T-helper 2 cell treated with Interferon-gamma antibody and Interleukin-4, amounts not matched to agents 5 μg/mL and 100 μg/mL, for 36 hours (primary cell): ENCODE measurements around the gene MRAS.

ENCODE experiments used
- DNase-seq: peaks from one replicate; pipeline ENCODE4 v3.0.0; 2021; ENCODE audit warnings: low spot score
- H3K27ac Mint-ChIP-seq: one replicate; pipeline ENCODE4 v1.8.0; 2021; ENCODE audit warnings: mild to moderate bottlenecking, mixed read lengths
- H3K27me3 Mint-ChIP-seq: one replicate; pipeline ENCODE4 v1.8.0; 2021; ENCODE audit warnings: low read depth, mixed read lengths
- H3K36me3 Mint-ChIP-seq: one replicate; pipeline ENCODE4 v1.8.0; 2021; ENCODE audit warnings: low read depth, mixed read lengths
- H3K4me1 Mint-ChIP-seq: one replicate; pipeline ENCODE4 v1.8.0; 2021; ENCODE audit warnings: low read depth, mixed read lengths
- H3K4me3 Mint-ChIP-seq: one replicate; pipeline ENCODE4 v1.8.0; 2022; ENCODE audit warnings: mild to moderate bottlenecking, moderate library complexity, mixed read lengths
- H3K9me3 Mint-ChIP-seq: one replicate; pipeline ENCODE4 v1.8.0; 2021; ENCODE audit warnings: mixed read lengths

MRAS gene

DNA sequence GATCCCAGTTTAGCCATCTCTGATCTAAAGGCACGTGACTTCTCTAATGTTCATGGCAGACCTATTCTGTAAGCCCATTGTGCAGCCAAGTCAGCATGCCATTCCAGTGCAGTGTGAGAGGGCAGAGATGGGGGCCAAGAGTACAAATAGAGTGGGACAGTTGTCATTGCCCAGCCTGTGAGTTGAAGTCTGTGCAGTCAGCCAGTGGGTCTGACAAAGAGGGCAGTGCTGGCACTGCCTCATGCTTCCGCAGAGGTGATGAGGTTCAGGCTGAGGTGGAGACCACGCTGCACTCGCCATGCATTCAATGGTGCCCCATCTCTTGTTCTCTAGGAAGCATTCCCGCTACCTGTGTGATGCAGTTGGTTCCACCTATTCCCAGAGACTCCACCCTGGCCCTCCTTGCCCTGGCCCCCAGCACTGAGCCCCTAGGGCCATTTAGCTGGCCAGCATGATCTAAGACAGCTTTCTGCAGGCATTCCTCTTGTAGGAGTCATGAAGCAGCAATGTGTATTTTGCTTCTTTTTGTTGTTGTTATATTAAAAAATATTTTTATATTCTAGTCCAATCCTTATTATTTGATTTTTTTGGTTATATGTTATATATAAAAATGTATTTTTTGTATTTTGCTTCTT lies 3.7 kb downstream of the MRAS start:
- H3K36me3 Mint-ChIP-seq, result no peaks in the 10 kb centered on the region
- H3K9me3 Mint-ChIP-seq, result no peaks in the 10 kb centered on the region
- peaks cover 5% of the 10 kb centered on the region for H3K4me1 Mint-ChIP-seq
- H3K4me3 Mint-ChIP-seq, result no peak overlapping the region
- no peak overlapping the region for H3K27ac Mint-ChIP-seq
- no peak for DNase-seq
- peaks cover 40% of the 10 kb centered on the region for H3K27me3 Mint-ChIP-seq

DNA sequence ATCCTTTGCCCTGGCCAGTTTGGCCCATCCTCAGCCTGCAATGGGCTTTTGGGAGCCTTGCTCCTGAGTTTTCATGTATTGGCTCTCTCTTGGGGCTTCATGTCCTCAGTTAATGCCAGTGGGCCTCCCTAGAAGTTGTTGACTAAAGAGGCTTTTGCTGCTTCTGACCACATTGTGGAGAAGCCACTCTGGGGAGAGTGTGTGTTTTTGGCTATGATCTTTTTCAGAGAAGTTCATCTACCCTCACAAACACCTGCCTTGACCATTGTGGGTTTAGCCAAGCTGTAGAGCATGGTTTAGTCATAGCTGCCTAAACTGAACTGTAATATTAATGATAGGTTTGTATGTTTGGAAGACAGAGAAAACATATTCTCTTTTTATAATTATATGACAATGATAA lies 6.0 kb downstream of the MRAS start:
- H3K4me3 Mint-ChIP-seq, result no peak overlapping the region
- no peak for DNase-seq
- H3K9me3 Mint-ChIP-seq, result no peaks in the 10 kb centered on the region
- H3K27ac Mint-ChIP-seq, result no peak overlapping the region
- peaks cover 25% of the 10 kb centered on the region for H3K27me3 Mint-ChIP-seq
- H3K36me3 Mint-ChIP-seq, result no peaks in the 10 kb centered on the region
- H3K4me1 Mint-ChIP-seq, result no peaks in the 10 kb centered on the region

DNA sequence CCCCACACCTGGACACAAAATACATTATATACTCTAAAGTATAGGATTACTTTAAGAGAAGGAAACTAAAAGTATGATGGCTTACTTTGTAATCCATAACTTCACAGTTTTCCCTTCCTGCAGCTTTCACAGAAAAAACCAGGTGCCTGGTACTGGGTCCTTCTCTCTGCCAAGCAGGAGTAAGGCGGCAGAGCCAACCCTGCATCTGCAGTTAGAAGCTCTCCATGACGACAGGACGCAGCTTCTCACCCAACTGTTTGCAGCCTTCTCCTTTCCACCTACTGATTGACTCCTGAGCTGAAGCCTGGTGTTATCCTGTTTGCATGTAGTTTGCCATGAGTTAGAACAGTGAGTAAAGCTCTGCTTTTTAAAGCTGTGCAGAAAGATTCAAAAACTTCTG lies 6.7 kb downstream of the MRAS start:
- DNase-seq, result no peak
- no peaks in the 10 kb centered on the region for H3K36me3 Mint-ChIP-seq
- no peak overlapping the region for H3K27ac Mint-ChIP-seq
- H3K9me3 Mint-ChIP-seq, result no peaks in the 10 kb centered on the region
- H3K4me3 Mint-ChIP-seq, result no peak overlapping the region
- H3K27me3 Mint-ChIP-seq, result peaks cover 18% of the 10 kb centered on the region
- no peaks in the 10 kb centered on the region for H3K4me1 Mint-ChIP-seq

DNA sequence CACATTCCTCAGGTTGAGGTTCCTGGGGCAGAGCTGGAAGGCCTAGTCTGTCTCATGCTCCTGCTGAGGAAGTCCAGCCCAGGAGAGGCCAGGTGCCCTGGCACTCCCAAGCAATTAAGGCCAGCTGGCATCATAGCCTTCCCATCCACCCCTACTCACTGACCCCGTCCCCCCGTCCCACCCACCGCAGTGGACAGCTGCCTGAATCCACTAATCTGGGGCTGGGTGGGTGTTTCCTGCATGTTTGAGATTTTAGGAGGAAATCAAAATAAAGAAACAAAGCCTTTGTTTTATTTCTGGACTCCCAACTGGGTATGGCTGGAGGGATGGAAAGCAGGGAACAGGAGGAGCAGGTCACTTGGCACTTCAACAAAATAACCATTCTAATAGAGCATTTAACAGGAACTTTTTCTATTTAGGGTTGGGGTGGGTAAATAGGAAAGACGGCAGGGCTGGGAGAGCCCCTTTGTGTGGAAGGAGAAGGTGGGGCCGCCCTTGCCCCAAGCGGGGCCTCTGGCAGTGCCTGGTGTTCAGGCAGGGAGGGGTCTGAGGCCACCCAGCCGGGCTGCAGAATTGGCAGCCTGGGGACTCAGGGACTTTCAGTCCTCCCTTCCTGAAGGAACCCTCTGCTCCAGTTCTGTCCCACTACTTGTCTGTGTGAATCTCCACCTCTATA lies 8.5 kb downstream of the MRAS start:
- DNase-seq, result no peak
- Mint-ChIP-seq H3K36me3 (no peaks in the 10 kb centered on the region), H3K27ac (no peak overlapping the region), H3K27me3 (peaks cover 10% of the 10 kb centered on the region), H3K4me3 (no peak overlapping the region), H3K4me1 (no peaks in the 10 kb centered on the region), H3K9me3 (no peaks in the 10 kb centered on the region)

DNA sequence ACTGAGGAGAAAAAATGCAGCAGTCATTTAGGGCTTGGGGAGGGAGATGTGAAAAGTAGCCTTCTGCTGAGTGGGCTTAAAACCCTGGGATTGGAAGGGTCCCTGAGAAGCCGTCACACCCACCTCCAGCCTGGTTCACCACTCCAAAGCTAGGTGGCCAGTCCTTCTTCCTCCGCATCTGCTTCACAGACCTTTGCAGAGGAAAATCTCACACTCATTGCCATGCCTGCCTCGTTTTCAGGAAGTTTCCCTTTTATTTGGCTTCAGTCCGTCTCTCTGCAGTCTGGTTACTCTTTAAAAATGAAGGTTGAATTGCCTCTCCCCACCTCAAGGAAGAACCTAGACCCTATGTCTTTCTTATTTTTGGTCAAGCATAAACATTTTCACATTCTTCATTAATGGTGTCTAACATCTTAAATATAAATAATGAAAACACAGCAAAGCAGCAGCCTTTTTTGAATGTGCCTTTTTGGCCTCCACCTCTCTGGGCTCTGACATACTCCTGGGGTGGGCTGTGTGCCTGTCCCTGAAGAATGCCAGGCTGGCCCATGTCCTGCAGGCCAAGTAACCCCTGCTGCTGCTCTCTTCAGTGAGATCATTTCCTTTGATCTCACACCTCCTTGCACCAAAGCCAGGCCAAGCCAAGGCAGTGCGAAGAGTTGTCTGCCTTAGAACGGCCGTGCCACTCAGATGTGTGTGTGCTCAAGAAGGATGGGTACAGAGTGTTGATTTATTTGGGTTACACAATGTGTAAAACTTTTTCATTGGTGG lies 11.0 kb downstream of the MRAS start:
- Mint-ChIP-seq H3K27me3 (peaks cover 2% of the 10 kb centered on the region), H3K27ac (no peak overlapping the region), H3K36me3 (no peaks in the 10 kb centered on the region), H3K4me1 (no peaks in the 10 kb centered on the region), H3K9me3 (no peaks in the 10 kb centered on the region), H3K4me3 (no peak overlapping the region)
- no peak for DNase-seq

DNA sequence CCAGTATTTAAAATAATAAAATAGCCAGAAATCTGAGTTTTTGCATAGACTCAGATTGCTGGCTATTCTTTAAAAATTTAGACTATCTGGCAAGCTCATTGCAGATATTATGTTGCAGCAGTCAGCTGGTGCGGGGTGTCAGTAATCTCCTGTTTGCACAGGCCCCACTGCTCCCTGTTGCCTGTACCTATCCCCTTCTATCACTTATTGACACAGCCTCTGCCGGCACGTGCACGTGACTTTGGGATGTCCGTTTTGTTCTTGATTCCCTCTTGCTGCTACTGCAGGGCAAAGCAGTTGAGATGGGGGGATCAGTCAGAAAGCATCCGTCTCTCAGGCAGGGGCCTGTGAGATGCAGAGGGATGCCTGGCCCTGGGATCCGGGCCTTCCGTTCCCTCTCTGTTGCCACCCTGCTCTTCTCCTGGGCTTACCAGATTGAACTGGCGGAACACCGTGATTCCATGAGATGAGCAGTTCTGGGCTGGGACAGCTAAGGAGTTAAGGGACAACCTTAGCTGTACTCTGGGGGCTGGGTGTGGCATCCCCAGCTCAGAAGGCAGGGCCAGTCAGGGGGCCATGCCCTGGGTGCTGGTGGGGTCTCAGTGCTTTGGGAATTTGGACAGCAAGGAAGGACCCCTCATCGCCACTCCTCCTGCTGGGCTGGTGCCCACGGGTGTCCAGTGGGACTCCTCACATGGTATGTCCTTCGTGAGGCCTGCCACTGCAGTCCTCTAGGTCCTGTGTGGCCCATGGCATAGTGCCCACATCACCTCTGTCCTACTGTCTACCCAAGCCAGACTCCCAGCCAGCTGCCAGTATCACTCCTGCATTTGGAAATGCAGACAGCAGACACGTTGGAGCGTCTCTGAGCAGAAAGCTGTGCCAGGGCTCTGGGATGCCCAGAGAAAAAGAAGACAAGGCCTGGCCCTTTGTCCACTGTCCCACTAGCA lies 11.8 kb downstream of the MRAS start:
- no peak overlapping the region for H3K27ac Mint-ChIP-seq

DNA sequence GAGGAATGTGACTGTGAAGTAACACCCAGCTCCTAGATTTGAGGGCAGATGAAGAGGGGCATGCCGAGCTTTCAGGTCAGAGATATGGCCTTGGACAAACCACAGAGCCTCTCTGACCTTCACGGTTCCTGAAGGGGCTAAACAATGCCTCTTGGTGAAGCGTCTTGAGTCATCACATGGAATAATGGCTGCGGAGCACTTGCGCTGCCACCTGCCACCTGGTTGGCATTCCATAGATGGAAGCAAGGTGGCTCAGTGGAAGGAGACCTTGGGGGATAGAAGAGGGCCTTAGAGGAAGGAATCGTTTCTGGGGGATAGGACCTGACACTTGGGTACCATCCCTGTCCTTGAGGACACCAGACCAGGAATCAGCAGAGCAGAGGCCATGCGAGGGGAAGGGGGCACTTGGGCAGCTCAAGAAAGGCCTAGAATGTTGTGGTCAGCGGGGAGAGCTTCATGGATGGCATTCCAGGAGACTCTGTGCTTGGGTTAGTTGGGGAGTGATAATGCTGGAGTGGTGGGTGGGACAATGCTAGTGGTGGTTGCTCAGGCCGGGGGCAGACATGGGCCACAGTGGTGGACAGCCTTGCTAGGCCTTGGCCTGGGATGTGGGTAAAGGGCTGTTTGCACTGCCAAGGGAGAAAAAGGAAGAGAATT lies 12.6 kb downstream of the MRAS start:
- H3K27ac Mint-ChIP-seq, result no peak overlapping the region
- H3K4me1 Mint-ChIP-seq, result no peaks in the 10 kb centered on the region
- no peaks in the 10 kb centered on the region for H3K9me3 Mint-ChIP-seq
- no peak overlapping the region for H3K4me3 Mint-ChIP-seq
- no peak for DNase-seq
- peaks cover 9% of the 10 kb centered on the region for H3K27me3 Mint-ChIP-seq
- H3K36me3 Mint-ChIP-seq, result no peaks in the 10 kb centered on the region

More for the DNA sequence above, 11.8 kb downstream of the MRAS start:
- no peaks in the 10 kb centered on the region for H3K4me1 Mint-ChIP-seq
- H3K27me3 Mint-ChIP-seq, result peaks cover 4% of the 10 kb centered on the region
- no peak for DNase-seq
- H3K9me3 Mint-ChIP-seq, result no peaks in the 10 kb centered on the region
- H3K4me3 Mint-ChIP-seq, result no peak overlapping the region
- no peaks in the 10 kb centered on the region for H3K36me3 Mint-ChIP-seq

DNA sequence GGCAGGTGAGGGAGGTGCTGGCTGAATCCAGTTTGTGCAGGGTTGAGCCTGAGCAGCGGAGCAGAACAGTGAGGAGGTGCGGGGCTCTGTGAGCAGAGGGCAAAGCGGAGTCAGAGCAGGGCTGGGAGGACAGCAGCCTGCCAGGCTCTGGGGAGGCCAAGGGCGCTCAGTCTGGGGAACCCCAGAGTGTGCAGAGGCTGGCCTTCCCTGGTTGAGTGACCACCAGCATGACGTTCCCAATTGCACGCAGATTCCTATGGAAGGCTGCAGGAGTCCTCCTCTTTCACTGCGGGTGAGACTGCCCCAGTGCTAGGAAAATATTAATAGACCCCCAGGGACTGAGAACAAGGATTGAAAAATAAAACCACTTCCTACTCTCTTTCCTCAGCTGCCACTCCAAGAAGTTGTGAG lies 13.2 kb downstream of the MRAS start:
- Mint-ChIP-seq H3K9me3 (no peaks in the 10 kb centered on the region), H3K4me3 (no peak overlapping the region), H3K36me3 (no peaks in the 10 kb centered on the region), H3K4me1 (no peaks in the 10 kb centered on the region), H3K27ac (no peak overlapping the region), H3K27me3 (peaks cover 9% of the 10 kb centered on the region)
- DNase-seq, result no peak

DNA sequence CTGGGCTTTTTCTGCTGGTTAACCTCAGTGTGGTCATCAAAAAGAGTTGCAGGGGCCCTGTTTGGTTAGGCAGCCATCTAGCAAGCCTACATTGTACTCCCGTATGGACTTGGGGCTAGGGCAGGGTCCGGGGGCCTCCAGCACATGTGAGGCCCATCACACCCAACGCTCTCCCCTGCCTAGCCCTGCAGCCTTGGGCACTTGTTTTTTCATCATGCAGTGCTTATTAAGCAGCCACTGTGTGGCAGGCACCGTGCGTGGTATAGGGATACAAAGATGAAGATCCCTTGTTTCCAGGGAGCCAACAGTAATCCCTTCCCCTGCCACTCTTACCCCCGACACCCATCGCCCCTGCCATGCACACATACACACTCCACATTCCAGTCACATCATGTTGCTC lies 14.2 kb downstream of the MRAS start:
- no peaks in the 10 kb centered on the region for H3K36me3 Mint-ChIP-seq
- no peak overlapping the region for H3K4me3 Mint-ChIP-seq
- no peak overlapping the region for H3K27ac Mint-ChIP-seq
- peaks cover 9% of the 10 kb centered on the region for H3K27me3 Mint-ChIP-seq
- H3K4me1 Mint-ChIP-seq, result no peaks in the 10 kb centered on the region
- no peak for DNase-seq
- no peaks in the 10 kb centered on the region for H3K9me3 Mint-ChIP-seq

DNA sequence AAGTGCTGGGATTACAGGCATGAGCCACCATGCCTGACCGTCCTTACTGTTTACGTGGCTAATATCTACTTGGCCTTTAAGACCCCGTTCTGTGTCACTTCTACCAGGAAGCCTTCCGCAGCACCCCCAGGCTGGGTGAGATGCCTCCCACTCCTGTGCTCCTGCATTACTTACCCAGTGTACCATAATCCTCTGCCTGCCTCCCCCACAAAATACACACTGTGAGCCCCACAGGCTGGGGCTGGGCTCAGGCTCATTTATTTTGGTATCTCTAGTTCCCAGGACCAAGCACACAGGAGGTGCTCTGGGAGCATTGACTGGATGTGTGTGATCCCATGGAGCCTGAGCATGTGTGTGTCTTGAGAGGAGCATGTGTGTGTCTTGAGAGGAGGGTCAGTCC lies 14.9 kb downstream of the MRAS start:
- H3K4me1 Mint-ChIP-seq, result no peaks in the 10 kb centered on the region
- H3K36me3 Mint-ChIP-seq, result no peaks in the 10 kb centered on the region

DNA sequence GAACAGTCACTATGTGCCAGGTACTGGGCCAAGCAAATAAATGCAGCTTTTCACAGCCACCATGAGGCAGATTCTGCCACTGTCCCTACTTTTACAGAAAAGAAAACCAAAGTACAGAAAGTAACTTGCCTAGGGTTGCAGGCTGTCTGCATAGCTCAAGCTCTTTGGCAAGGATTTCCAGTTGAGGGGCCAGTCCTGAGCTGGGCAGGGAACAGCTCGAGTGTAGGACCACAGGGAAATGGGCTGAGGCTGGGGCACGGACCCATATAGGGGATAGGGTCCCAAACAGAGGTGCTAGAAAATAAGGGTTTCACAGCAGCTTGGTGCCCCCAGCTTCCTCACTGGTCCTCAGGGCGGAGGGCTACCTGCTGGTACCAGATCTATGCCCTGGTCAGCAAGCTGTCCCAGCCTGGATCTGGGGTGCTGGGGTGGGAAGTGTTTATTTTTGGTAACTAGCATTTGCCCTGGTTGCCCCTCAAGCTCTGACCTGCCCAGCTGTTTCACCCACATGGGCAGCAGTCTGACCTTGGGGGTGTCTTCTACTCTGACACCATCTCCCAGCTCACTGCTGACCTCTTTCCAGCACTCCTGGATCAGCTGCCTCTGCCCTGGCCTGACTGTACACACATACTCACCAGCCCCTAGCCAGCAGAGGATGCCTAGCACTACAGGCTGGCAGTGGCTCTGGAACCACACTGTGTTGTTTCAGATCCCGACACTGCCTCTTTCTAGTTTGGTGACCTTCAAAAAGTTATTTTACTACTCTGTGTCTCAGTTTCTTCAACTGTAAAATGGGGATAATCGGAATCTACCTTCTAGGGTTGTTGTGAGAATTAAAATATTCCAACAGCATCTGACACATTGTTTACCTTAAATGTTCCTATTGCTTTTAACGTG lies 16.2 kb downstream of the MRAS start:
- no peaks in the 10 kb centered on the region for H3K9me3 Mint-ChIP-seq
- peaks cover 9% of the 10 kb centered on the region for H3K27me3 Mint-ChIP-seq
- H3K27ac Mint-ChIP-seq, result no peak overlapping the region
- H3K36me3 Mint-ChIP-seq, result no peaks in the 10 kb centered on the region
- no peaks in the 10 kb centered on the region for H3K4me1 Mint-ChIP-seq
- no peak overlapping the region for H3K4me3 Mint-ChIP-seq
- no peak for DNase-seq

More for the DNA sequence above, 14.9 kb downstream of the MRAS start:
- DNase-seq, result no peak
- H3K27ac Mint-ChIP-seq, result no peak overlapping the region
- H3K4me3 Mint-ChIP-seq, result no peak overlapping the region
- peaks cover 9% of the 10 kb centered on the region for H3K27me3 Mint-ChIP-seq
- H3K9me3 Mint-ChIP-seq, result no peaks in the 10 kb centered on the region

DNA sequence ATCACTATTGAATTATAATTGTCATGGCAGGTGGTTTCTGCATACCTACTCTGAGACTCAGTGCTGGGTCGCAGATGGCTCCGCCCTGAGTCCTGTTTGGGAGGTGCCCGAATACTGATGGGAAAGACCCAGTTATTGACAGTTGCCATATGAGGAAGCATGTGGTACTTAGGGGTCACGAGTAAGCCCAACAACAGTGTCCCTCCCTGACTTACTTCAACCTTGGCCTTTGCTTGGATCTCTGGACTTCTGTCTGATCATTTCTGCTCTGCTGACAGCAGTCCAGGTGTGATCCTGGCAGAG lies 16.8 kb downstream of the MRAS start:
- Mint-ChIP-seq H3K4me3 (no peak overlapping the region), H3K9me3 (no peaks in the 10 kb centered on the region), H3K36me3 (no peaks in the 10 kb centered on the region), H3K27me3 (peaks cover 9% of the 10 kb centered on the region), H3K27ac (no peak overlapping the region), H3K4me1 (no peaks in the 10 kb centered on the region)
- no peak for DNase-seq
